GM19455 (cell line): ENCODE results near the gene FAM221B.

Source experiments
- ATAC-seq: cut with Tn5 transposase; IDR thresholded peaks from one replicate; pipeline ENCODE4 v1.9.1; 2021; ENCODE audit not compliant: unreplicated experiment

The FAM221B gene, protein sequence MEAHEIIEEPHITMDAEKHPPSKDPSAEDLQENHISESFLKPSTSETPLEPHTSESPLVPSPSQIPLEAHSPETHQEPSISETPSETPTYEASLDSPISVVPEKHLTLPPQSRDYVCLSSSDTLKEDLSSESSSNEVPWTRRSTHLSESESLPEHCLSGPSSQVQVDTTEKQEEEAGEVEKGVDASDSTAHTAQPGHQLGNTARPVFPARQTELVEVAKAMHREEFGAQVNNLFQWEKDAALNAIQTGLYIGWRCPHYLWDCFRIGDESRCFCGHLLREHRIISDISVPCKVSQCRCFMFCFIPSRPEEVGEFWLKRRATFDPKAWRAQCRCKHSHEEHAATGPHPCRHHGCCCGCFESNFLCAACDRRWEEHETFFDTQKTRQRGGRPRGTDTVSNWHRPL

DNA sequence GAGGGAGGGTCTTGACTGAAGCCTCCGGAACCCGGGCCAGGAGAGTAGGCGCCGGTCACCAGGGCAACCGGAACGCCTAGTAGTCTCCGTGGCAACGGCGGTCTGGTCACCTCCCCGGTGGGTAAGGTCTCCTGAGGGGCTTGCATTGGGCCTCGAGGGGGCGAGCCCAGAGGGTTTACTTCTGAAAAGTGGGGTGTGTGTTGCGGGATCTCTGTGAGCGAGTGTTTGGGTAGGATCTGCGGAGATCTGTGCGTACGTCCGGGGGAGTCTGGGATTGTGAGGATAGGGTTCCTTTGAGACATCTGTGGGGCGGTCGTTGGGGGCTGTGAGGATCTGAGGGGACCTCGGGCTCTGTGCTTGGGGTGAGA, at the start of gene FAM221B:
Gene FAM221B, minus strand, starts transcription at position 17 of the 368 bp plus-strand sequence. CDS start 2,571 bp downstream, outside the sequence.
- ATAC-seq = no peak

DNA sequence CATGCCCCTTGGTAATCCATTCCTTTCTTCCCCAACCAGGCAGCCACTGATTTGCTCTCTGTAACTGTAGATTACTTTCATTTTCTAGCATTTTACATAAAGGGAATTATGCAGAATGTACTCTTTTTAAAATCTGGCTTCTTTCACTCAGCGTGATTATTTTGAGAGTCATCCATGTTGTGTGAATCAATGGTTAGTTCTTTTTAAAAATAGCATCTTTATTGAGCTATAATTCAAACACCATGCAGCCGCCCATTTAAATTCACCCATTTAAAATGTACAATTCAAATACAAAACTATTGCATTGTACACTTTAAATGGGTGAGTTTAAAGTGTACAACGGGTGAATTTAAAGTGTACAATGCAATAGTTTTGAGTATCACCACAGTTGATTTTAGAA, 44.0 kb upstream of the FAM221B start:
- no peak for ATAC-seq

DNA sequence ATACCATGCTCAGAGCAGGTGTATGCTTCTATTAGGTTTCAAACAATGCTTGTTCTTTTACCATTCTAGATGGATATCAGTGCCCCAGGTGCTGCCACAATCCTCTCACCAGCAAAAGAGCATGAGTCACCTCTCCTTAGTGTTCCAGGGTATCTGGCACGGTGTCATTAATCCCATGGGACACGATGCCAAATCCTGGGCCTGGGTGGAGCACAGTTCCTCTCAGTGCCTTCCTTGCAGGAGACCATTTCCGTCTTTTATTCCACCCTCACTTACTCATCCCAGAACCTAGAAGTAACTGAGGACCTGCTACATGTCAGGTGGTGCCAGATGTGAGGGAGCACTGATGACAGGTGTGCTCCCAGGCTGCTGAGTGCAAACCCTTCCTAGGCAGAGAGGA, 43.0 kb upstream of the FAM221B start:
- ATAC-seq = no peak

DNA sequence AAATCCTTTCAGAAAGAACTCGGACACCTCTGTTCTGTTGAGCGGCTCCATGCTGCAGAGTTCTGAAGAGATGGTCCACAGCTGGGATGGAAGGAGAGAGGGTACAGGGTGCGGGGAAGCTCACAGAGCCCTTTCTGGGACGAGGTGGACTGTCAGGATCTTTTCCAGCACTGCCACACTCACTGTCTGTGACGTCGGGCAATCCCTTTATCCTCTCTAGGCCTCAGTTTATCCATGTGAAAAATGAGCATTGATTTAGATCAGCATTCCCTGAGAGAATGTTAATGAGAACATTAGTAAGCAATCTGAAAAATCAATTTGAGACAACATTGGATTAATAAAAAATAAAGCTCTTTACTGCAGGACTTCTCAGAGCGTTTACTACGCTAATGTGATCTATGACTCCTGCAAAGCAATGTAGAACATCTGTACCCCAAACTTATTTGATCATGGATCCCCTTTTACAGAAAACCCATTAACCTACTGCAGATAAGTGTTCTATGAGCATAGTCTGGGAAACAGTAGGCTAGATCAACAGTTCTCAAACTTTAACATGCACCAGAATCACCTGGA, 41.9 kb upstream of the FAM221B start, which contains the start of gene OR13J1:
Gene OR13J1, minus strand, starts transcription at position 51 of the 573 bp plus-strand sequence. Its CDS starts 0 bp downstream, at position 51.
- ATAC-seq = no peak

DNA sequence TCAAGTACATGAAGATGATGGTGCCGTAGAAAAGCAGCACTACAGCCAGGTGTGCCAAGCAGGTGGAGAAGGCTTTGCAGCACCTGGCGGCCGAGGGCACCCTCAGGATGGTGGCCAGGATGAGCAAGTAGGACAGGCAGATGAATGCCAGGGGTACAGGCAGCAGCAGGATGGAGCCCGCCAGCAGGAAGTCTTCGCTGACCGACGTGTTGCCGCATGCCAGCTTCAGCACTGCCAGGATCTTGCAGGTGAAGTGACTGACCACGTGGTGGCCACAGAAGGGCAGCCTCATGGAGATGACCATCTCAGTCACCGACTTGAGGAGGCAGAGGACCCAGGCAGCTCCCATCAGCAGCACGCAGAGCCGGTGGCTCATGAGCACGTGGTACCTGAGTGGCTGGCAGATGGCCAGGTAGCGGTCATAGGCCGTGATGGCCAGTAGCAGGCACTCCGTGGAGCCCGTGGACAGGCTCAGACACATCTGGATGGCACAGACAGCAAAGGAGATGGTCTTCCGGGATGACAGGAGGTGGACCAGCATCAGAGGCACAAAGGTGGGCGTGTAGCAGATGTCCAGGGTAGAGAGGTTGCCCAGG, 41.2 kb upstream of the FAM221B start:
- ATAC-seq = no peak

DNA sequence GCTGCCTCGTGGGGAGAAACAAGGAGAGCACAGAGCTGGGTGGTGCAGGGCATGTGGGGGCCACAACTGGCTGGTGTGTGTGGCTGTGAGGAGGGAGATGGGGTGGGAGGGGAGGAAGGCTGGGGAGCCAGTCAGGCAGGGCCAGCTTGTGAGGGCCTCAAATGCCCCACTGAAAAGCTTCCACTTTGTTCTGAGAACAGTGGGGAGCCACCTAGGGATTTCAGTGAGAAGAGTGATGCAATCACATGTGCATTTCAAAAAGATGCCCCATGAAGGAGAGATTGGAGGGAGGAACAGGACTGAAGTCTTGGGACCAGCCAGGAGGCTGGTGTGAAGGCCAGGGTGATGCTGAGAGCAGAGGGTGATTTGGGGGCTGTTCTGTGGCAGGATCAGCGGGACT, 40.4 kb upstream of the FAM221B start:
- ATAC-seq = no peak

DNA sequence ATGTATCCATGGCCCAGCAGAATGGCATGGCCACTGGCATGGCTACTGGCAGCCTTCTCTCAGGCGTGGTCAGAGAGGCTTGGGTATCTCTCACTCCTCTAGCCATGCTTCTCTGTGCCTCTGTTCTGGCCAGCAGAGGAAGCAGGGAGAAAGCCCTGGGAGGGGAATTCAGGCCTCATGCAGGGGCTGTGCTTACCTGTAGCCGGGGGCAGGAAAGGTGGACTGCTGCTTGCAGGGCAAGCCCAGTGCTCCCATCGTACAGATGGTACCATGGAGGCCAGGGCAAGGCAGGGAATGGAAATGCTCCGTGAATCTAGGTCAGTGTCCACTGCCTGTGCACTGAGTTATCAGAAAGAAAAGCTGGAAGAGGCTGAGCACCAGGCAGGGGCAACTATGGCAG, 39.0 kb upstream of the FAM221B start:
- ATAC-seq = no peak

DNA sequence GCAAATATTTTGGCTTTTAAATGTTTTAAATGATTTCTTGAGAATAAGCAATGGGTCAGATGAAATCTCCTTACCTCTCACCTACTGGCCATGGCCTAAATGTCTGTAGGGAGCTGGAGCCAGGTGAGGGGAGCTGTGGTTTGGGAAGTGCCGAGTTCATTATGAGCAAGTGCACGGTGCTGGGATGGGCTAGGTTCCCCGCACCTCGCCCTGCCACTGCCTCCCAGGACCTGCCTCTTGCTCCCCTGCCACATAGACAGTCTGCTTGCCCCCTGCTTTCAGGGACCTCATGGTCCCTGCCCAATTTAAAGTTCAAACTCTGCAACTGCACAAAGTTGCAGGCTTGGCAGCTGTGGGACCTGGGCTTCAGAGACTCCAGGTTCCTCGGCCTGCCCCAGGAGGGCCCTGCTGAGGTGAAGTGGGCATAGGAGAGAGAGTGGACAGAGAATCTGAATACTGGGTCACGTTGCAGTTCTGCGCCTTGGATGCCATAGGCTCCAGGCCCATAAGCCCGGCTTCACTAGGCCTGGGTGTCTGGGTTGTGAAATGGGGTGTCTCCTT, 36.2 kb upstream of the FAM221B start:
- ATAC-seq = no peak

DNA sequence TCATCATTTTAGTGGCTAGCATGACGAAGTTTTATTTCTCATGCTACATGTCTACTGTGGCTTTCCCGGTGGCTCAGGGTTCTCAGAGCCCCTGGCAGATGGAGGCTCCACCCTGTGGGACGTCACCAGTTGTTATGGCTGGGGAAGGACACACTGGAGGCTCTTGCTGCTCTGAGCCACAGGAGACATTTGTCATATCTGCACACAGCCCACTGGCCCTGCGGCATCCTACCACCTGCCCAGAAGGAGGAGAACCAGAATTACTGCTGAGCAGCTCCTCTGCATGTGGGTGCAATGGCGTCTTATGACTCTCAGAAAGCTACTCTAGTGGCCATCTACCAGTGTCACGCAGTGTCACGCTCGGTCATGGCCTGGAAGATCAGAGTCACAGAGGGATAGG, 35.1 kb upstream of the FAM221B start:
- no peak for ATAC-seq

DNA sequence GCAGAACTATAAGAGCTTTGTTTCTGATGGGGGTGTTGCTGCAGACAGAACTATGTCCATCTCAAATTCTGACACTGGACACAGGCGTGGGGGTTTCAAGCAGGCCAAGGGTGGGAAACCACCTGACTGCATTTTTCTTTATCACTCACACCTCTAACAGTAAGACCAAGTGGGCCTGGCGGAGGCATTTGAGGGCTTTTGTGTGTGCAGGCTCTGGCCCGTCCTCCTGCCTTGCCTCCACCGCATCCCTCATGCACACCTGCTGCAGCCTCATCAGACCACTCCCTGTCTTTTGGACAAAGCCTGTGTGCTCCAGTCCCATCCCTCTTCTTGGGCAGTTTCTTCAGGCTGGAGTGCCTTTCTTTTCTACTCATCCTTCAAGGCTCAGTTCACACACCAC, 33.8 kb upstream of the FAM221B start:
- ATAC-seq = no peak

DNA sequence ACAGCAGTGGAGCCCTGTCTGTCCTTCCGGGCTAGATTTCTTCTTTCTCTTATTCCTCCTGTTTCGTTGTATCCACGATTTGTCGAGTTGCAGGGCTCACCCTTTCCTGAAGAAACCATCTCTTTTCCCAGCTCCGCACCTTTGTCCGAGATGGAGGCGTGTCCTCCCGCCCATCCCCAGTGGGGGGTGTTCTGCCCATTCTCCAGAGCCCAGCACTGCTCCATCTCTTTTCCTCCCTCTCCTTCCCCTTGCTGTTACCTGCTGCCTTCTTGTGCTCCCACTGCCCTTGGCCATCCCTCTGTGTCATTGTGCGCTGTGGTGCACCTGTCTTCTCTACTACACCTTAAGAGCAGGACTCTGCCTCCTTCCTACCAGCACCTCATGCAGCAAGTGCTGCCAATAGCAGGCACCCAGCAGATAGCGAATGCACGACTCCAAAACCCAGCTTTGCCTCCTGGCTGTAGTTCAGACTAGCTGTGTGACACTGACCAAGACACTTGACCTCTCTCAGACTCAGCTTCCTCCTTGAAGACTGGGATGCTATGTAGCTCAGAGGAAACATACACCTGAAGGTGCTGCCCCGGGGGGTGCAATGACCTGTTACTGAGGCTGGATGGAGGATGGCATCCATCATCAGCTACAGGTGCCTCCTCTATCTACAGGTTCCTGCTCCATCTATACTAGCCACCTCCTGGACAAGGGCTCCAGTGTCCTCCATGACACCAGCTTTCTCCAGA, 32.8 kb upstream of the FAM221B start:
- no peak for ATAC-seq

DNA sequence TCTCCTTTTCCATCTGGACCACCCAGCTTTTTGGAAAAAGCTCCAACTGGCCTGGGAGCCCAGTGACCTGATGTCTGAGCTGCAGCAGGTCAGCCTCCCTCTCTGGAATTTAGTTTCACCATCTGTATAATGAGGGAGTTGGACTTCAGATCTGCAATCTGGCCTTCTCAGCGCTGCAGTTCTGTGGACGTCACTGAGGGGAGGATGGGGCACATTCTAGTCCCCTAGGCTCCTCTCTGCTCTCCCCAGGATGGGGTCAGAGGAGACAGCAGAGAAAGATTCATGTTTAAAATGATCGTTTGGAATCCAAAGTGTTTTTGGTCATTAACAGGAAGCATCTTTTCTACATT, 31.4 kb upstream of the FAM221B start:
- ATAC-seq = no peak

DNA sequence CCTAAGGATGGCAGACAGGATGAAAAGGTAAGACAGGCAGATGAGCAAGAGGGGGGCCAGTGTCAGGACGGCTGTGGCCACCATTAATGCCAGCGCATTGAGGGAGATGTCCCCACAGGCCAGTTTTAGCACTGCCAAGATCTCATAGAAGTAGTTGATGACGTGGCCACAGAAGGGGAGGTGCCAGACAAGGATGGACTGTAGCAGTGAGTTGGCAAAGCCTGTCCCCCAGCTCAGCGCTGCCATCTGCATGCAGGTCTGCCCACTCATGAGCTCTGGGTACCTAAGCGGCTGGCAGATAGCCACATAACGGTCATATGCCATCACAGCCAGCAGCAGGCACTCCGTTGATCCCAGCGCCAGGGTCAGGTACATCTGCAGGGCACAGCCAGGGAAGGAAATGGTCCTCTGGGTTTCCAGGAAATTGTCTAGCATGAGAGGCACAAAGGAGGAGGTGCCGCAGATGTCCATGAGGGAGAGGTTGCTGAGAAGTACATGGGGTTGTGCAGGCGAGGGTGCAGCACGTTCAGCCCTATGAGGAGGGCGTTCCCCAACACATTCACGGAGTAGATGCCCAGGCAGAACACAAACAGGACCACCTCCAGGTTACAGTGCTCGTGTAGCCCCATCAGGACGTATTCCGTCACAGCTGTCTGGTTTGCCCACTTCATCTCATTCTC, 30.9 kb upstream of the FAM221B start:
- no peak for ATAC-seq

DNA sequence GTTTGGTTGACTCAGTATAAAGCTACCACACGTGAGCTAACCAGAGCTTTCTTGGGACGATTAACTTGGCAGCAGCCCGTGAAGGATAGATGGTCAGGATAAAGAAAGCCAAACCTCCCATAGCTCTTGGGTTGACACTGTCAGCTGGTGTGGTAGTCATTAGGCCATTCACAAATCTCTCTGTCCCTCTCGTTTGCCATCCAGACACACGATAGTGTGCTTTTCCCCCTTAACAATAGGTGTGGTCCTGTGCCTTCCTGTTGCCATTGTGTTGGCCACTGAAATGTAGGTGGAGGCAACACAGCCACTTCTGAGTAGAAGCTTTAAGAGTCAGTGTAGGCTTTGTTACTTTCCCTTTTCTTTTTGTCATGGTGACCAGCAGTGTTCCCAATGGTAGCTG, 29.9 kb upstream of the FAM221B start:
- ATAC-seq = no peak

DNA sequence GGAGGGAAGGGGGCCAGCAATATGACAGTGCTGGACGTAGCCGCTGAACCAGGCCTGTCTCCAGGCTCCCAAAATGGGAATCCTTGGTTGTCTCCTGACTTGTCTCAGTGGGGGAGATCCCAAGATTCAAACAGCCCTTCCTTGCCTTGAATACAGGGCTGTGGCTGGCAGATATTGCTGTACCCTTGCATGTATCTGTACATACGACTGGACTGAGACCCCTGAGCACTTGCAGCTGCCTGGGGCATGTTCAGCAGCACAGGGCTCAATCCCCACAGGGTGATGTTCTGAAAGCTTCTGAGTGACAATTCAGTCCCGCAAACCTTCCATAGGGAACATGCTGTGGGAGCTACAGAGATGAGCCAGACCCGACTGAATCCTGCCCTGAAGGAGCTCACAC, 28.4 kb upstream of the FAM221B start:
- no peak for ATAC-seq

DNA sequence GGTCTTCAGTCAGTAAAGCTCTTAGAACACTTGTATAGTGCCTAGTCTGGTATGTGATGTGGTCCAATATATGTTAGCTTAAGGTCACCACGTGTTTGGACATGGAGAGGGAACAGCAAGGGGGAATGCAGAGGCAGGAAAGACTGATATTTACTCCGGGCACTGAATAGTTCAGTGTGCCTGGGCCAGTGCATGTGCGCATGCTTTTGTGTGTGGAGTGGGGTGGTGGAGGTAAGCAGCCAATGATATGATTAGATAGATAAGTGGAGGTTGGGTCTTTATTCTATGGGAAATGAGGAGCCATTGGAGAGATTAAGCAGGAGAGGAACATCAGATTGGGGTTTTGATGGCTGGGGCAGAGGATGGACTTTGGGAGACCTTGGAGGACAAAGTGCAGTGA, 27.7 kb upstream of the FAM221B start:
- ATAC-seq = no peak

DNA sequence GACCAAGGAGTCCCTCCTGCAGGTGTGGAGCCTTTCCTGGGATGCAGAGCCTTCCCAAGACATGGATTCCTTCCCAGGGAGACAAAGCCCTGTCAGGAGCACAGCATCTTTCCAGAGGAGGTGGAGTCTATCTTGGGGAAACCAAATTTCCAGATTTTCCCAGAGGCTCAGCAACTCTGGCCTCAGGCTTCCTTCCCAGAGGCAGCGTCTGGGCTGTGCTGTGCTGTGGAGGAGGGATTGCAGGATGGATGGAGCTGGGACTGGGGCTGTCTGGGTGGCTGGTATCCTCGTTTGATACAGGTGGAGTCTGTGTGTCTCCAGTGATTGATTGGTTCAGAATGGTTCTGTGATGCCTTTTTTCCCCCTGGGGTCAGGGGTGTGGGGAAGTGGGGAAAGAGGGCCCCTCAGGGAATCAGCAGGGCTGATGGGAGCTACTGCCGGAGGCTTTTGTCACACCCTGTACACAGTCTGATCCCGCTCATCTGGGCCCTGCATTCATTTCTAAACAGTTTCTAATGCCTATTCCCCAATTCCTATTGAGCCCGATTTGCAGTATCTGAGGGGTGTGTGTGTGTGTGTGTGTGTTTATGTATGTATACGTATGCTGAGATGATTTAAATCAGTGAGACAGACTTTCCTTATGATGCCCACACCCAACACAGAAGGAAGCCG, 25.7 kb upstream of the FAM221B start:
- no peak for ATAC-seq

DNA sequence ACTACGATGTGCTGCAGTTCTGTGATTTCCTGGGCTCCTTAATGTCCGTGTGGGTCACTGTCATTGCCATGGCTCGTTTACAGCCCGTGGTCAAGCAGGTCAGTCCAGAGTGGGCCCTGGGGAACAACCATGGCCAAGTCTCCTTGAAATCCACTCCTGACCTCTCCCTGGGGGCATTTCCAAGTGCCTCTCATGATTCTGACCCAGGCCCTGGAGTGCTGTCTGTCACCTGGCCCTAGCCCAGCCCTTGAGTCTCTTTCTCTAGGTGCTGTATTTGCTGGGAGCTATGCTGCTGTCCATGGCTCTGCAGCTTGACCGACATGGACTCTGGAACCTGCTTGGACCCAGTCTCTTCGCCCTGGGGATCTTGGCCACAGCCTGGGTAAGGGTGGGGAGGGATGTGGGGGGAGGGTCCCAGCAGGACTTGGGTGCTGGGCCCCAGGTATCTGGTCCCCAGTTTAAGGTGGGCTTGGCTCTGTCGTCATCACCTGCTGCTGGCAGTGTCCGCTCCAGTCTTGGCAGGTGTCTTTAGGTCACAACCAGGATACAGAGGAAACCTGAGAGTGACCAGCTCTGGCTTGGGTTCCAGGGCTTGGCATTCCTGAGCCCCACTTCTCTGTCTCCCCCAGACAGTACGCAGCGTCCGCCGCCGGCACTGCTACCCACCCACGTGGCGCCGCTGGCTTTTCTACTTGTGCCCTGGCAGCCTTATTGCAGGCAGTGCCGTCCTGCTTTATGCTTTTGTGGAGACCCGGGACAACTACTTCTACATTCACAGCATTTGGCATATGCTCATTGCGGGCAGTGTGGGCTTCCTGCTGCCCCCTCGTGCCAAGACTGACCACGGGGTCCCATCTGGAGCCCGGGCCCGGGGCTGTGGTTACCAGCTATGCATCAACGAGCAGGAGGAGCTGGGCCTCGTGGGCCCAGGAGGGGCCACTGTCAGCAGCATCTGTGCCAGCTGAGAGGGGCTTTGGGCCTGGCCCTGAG, 24.6 kb upstream of the FAM221B start:
- ATAC-seq = no peak

DNA sequence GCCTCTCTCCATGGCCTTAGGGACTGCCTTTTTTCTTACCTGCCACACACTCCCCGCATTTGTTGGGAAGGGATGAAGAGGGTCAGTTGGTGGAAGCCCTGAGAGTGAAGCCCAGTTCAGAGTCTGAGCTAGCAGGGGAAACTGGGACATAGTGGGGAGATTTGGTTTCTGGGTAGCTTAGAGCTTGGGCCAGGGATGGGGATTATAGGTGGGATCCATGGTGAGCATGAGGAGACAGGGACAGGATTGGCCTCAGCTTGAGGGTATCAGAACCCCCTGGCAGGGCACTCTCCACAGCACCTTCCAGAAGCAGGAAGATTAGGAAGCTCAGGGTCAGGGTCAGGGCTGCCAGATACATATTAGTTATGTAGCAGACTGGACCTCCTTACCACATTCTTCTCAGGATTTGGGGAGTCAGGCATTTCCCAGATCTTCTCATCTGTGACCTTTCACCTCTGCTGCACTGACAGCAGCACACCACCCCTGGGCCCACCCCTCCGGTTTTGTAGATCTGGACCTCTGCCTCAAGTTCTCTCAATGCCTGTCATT, 23.8 kb upstream of the FAM221B start:
- ATAC-seq = no peak
